NCI-H748 (cell line): Measurements from ENCODE around the gene MSANTD4.
A peak's percentile ranks its signal among the peaks of the same experiment; 100 is the strongest.
"Not testable (repeated sequence)": the region's sequence is repeated elsewhere in the genome, so short reads cannot be mapped to it uniquely, and the experiment has no call there.

Experiments
- DNase-seq: peaks from one replicate; lab custom pipeline; 2025; ENCODE audit not compliant: unreplicated experiment; lab: John Stamatoyannopoulos, UW

The MSANTD4 gene

DNA sequence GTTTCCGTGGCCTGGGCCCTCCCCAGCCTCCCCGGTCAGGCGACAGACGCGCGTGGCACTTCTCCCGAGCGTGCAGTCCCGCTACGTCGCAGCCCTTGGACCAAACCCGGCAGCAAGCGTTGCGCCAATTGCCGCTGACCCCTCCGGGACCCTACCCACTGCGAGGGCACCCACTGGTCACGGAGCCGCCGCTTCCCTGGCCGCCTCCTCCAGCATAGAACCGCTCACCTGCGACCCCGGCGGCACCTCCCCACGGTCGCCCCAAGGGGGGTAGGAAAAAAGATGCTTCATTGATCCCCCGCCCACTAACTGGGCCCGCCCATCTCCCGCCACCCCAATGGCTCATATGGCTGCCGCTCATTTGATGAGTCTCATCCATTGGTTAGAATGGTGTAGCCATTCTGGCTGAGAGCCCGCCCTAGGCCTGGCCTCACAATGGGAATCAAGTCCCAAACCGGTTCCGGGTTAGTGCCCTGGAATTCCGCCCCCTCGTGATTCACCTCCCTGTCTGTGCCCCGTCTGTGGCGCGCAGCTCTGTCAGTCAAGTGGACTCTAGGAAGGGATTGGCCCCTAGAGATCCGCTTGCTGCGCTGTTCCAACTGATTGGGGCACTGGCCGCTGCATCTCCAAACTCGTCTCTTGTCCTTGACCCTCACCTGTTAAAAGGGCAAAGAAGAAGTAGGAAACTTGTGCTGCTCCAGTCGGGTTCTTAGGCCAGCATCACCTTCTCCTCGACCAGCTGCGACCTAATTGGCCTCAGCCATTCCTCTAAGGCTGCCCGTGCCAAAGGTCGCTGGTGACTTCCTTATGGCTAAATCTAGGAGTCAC lies at the start of gene MSANTD4:
MSANTD4 (minus strand) TSS at position 274 of the 828 bp plus-strand sequence. CDS start 11,323 bp downstream, outside the sequence.
- peak; percentile 97 for DNase-seq

- no peak for DNase-seq
Measured at GRCh38 chr11:106070606-106071005, 48.6 kb upstream of the MSANTD4 start.

- DNase-seq, result no peak
Measured at GRCh38 chr11:106063009-106063408, 41.0 kb upstream of the MSANTD4 start.

DNA sequence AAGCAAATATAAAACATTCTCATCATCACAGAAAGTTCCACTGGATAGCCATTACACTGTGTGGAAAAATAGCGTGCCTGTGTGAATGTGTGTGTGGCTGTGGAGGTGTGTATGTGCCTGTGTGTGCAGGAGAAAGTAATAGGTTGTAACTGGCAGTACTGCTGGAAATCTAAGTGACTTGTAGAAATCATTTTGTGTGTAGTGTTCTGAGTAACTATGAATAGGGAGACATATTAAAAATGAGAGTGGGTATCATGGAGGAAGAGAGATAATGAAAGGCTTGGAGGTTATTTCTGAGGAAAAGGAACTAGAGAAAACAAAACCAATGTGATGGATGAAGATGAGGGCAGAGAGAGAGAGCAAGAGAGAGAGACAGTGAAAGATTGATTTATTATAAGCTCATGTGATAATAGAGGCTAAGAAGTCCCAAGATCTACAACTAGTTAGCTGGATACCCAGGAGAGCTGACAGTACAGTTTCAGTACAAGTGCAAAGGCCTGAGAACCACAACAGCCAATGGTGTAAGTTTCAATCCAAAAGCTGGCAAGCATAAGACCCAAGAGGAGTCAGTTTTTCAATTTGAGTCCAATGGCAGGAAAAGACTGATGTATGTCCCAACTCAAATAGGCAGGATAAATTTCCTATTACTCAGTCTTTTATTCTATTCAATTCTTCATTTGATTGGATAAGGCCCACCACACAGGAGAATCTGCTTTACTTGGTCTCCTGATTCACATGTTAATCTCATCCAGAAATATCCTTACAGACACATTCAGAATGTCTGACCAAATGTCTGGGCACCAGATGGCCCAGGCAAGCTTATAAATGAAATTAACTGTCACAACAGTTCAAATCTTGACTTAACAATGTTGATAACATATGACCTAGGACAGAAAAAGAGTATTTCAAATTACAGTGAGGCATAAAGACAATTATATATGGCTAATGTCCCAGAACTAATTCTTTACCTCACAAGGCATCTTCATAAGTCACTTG lies 40.2 kb upstream of the MSANTD4 start:
- DNase-seq, result no peak

DNA sequence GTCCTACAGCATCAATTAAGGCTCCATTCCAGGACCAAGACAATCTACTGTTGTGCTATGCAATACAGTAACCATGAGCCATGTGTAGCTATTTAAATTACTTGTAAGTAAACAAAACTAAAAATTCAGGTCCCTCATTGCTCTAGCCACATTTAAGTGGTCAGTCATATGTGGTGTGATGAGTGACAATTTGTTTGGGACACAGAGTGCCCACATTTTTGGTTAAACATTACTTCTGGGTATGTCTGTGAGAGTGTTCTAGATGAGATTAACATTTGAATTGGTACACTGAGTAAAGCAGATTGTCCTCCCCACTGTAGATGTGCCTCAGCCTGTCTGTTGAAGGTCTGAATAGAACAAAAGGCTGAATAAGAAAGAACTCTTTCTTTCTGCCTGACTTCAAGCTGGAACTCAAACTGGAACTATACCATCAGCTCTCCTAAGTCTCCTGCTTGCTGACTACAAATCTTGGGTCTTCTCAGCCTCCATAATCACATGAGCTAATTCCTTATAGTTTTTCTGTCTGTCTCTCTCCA lies 39.3 kb upstream of the MSANTD4 start:
- no peak for DNase-seq

GRCh38 chr11:106059617-106060016 lies 37.6 kb upstream of the MSANTD4 start:
- DNase-seq, result no peak

DNA sequence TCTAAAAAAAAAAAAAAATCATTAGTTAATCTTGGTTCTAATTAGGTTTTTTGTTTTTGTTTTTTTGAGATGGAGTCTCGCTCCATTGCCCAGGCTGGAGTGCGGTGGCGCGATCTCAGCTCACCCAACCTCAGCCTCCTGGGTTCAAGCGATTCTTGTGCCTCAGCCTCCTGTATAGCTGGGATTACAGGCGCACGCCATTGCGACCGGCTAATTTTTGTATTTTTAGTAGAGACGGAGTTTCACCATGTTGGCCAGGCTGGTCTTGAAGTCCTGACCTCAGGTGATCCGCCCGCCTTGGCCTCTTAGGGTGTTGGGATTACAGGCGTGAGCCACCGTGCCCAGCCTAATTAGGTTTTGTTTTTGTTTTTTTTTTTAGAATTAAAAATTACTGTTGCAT lies 36.3 kb upstream of the MSANTD4 start:
- not testable (repeated sequence) for DNase-seq

DNA sequence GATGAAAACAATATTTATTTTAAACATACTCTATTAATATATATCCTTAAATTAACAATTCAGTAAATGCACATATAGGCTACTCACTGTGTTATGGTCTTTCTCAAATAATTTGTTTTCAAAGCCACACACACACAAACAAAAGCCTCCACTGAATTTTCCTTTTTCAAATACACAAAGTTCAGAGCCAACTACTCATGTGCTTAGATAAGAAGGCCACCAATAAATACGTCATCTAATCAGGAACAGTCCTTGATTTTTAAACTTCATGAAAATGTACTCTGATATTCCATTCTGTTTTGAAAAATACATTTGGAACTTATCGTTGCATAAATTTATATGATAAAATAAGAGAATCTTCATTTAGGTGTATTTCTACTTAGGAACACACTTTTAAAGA lies 29.1 kb upstream of the MSANTD4 start:
- DNase-seq, result no peak

GRCh38 chr11:106049727-106050476 lies 27.9 kb upstream of the MSANTD4 start:
- no peak for DNase-seq

DNA sequence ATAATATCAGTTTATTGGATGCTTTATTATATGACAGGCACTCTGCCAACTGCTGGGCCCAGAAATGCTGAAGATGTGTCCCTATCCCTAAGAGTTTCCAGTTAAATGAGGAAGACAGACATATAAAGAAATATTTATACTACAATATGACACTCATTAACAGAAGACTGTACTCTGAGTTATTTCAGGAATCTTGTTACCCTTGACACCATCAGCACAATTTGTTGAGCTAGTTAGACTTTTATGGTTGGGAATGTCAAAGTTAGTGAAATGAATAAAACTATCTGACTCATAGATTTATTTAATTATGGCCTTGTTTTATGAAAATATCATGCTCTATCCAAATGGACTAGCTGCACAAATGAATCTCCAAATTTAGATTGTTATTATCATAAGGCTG lies 25.6 kb upstream of the MSANTD4 start:
- no peak for DNase-seq

- DNase-seq, result no peak
Measured at GRCh38 chr11:106043540-106043939, 21.5 kb upstream of the MSANTD4 start.

- DNase-seq, result no peak
Measured at GRCh38 chr11:106032861-106033260, 10.8 kb upstream of the MSANTD4 start.

DNA sequence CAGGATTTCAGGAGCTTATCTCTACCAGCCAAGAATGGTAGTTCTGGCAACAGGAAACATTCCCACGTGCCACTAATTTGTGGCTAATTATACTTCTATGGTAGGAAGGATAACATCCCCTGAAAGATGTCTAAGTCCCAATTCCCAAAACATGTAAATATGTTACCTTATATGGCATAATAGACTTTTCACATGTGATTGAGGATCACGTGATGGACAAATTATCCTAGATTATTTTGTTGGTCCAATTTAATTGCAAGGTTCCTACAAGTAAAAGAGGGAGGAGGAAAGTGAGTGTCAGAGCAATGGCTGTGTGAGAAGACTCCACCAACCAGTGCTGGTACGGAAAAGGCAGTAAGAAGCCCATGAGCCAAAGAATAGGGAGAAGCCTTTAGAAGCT lies 9.9 kb upstream of the MSANTD4 start:
- DNase-seq, result no peak

GRCh38 chr11:106031202-106031810 lies 9.3 kb upstream of the MSANTD4 start:
- DNase-seq, result no peak

DNA sequence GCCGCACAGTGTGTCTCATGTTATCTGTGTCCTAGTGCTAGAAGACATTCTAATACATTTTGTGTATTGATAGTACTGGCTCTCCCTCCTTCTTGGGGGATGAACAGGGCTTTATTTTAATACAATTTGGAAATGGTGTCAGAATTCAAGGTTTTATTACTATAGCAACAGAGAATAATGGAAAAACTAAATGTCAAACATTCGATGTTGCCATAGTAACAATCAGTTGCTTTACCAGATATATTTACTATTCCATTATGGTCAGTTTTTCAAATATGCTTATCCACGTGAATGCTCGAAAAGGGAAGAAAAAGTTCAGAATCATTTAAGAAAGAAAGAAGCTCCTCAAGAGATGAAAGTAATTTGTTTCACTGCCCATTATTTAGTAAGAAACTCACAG lies 8.6 kb upstream of the MSANTD4 start:
- DNase-seq, result peak; percentile 36

GRCh38 chr11:106022795-106023275 lies 795 bp upstream of the MSANTD4 start:
- DNase-seq, result no peak

DNA sequence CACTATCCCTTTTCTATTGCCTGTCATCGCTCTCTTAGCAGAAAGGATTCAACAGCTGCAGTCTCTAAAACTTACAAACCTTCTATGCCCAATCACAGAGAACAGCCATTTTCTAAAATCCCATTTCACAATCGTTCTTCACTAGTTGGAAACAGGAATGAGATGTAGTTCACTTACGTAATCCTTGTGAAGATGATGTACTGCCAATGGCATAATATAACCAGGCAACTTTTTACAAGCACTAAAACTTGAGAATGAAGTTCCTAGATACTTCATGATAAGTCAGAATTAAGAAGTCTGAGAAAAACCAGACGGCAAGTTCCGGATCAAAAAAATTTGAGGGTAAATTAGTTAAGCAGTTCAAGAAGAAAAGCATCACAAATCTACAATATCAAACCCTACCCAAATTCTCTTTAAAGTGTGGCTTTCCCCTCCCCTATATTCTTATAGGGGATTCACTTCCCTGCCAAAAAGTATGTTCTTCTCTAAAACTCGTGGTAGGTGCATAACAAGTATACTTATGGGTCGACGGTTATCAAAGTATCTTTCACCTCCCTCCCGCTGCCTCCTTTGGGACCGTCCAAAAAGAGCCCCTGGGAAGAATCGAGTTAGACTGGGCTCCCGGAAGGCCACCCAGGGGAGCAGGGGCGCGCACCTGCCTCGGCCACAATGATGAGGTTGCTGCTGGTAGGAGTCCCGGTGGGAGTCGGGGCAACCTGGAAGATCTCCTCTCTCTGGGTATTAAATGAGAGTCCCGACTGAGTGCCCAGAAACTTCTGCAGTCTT lies 666 bp downstream of the MSANTD4 start:
- peak; percentile 35 for DNase-seq

DNA sequence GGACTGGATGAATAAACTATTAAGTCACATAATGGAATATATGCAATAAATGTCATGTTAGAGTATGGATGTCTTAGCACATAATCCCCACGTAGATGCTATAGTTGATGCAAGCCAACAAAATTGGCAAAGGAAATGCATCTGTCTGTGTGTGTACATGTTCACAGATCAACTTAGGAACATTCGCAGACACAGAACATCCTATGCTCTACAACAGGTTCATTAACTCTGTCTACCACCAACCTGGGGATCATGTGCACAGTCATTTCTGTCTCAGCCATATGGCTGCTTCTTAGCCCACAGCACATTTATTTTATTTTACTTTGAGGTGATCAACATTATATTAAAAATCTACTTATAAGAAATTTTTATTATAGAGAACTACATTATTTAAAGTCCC lies 4.9 kb downstream of the MSANTD4 start:
- no peak for DNase-seq

DNA sequence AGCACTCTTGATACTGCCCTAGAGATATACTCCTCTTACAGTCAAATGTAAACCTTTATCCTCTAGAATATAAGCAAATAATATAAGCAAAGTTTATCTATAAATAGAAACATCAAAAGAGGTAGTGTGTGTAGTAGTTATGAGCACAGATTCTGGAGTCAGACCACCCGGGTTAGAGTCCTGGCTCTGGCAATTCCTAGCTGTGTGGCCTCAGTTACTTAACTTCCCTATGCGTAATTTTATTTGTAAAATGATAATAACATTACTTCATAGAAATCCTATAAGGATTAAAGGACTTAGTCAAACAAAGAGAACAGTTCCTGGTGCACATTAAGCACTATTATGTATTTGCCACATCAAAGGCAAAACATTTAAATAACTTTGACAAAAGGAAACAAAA lies 7.0 kb downstream of the MSANTD4 start:
- no peak for DNase-seq
